Neural cell (in vitro differentiated cells): ENCODE data around the gene GRIA3. TPM values are rescaled to one million over a fixed set of nuclear protein-coding genes. Genes with fewer than 3 reads are reported as not detected.

Experiments used
- H2AFZ ChIP-seq: fragments of 200-600, 300-800 bp; sonication (generic), shearing (Covaris generic); 2 replicates; pipeline ENCODE4 v1.6.0; 2014; ENCODE audit warnings: low read depth, mild to moderate bottlenecking, antibody characterized with exemption, low read length, moderate library complexity
- H3F3A ChIP-seq: fragments of 200-600 bp; shearing (Covaris generic); 2 replicates; pipeline ENCODE4 v1.6.1; 2016; ENCODE audit warnings: mild to moderate bottlenecking, moderate library complexity, mixed read lengths, antibody characterized with exemption, low read length; ENCODE audit not compliant: insufficient read depth, poor library complexity, severe bottlenecking
- H3K27ac ChIP-seq: fragments of 200-600, 300-800 bp; sonication (generic), shearing (Covaris generic); 2 replicates; pipeline ENCODE4 v1.5.1; 2014; ENCODE audit warnings: mild to moderate bottlenecking, low read length, moderate library complexity
- H3K27me3 ChIP-seq: fragments of 300-800, 200-600 bp; sonication (generic), shearing (Covaris generic); 2 replicates; pipeline ENCODE4 v1.6.0; 2014; ENCODE audit warnings: mild to moderate bottlenecking, low read depth, low read length, moderate library complexity; ENCODE audit not compliant: insufficient read depth
- H3K36me3 ChIP-seq: fragments of 300-800, 200-600 bp; sonication (generic), shearing (Covaris generic); 2 replicates; pipeline ENCODE4 v1.5.1; 2014; ENCODE audit warnings: mild to moderate bottlenecking, antibody characterized with exemption, low read length, moderate library complexity; ENCODE audit not compliant: insufficient read depth
- H3K4me2 ChIP-seq: fragments of 300-800, 200-600 bp; sonication (generic), shearing (Covaris generic); 2 replicates; pipeline ENCODE4 v1.6.0; 2014; ENCODE audit warnings: mild to moderate bottlenecking, low read length
- H3K4me3 ChIP-seq: fragments of 300-800, 200-600 bp; sonication (generic), shearing (Covaris generic); 2 replicates; pipeline ENCODE4 v1.5.1; 2014; ENCODE audit warnings: mild to moderate bottlenecking, low read length, moderate library complexity
- H3K79me2 ChIP-seq: fragments of 200-600 bp; shearing (Covaris generic); replicated peaks from 2 replicates; pipeline ENCODE4 v1.6.0; 2014; ENCODE audit warnings: mild to moderate bottlenecking, low read length, moderate library complexity; ENCODE audit not compliant: insufficient read depth
- H3K9ac ChIP-seq: fragments of 300-800, 200-600 bp; sonication (generic), shearing (Covaris generic); 2 replicates; pipeline ENCODE4 v1.6.1; 2016; ENCODE audit warnings: mild to moderate bottlenecking, low read length, mixed read lengths
- H3K9me2 ChIP-seq: fragments of 200-600 bp; shearing (Covaris generic); 2 replicates; pipeline ENCODE4 v1.6.1; 2016; ENCODE audit warnings: mild to moderate bottlenecking, low read length, mixed read lengths; ENCODE audit not compliant: insufficient read depth
- H3K9me3 ChIP-seq: fragments of 200-600, 300-800 bp; sonication (generic), shearing (Covaris generic); 2 replicates; pipeline ENCODE4 v1.6.1; 2016; ENCODE audit warnings: mild to moderate bottlenecking, mixed run types, low read length, moderate library complexity, mixed read lengths
- H4K20me1 ChIP-seq: fragments of 200-600 bp; shearing (Covaris generic); 2 replicates; pipeline ENCODE4 v1.6.1; 2016; ENCODE audit warnings: mild to moderate bottlenecking, mixed run types; ENCODE audit not compliant: insufficient read depth
- EP300 ChIP-seq: fragments of 450-650 bp; conservative IDR thresholded peaks from 2 replicates; pipeline ENCODE4 v1.6.1; 2014; ENCODE audit warnings: antibody characterized with exemption, mild to moderate bottlenecking, moderate library complexity; ENCODE audit not compliant: poor library complexity, severe bottlenecking
- EZH2 ChIP-seq: fragments of 200-600, 300-800 bp; shearing (Covaris generic), sonication (generic); IDR thresholded peaks from 2 replicates; pipeline ENCODE4 v1.6.1; 2014; ENCODE audit warnings: antibody characterized with exemption, low read length, borderline replicate concordance, mild to moderate bottlenecking; ENCODE audit not compliant: insufficient read depth, poor library complexity, severe bottlenecking
- MXI1 ChIP-seq: fragments of 450-650 bp; conservative IDR thresholded peaks from 2 replicates; pipeline ENCODE4 v1.6.1; 2014; ENCODE audit warnings: antibody characterized with exemption, mild to moderate bottlenecking; ENCODE audit not compliant: poor library complexity, severe bottlenecking
- POLR2AphosphoS5 ChIP-seq: IDR thresholded peaks from 2 replicates; pipeline ENCODE4 v1.6.1; 2012
- RAD21 ChIP-seq: fragments of 450-650 bp; conservative IDR thresholded peaks from 2 replicates; pipeline ENCODE4 v1.6.1; 2014; ENCODE audit warnings: antibody characterized with exemption, mild to moderate bottlenecking, moderate library complexity
- SMC3 ChIP-seq: fragments of 450-650 bp; conservative IDR thresholded peaks from 2 replicates; pipeline ENCODE4 v1.6.1; 2014; ENCODE audit warnings: antibody characterized with exemption, mild to moderate bottlenecking, moderate library complexity; ENCODE audit not compliant: poor library complexity
- TAF1 ChIP-seq: IDR thresholded peaks from 2 replicates; pipeline ENCODE4 v1.6.1; 2012; ENCODE audit warnings: low read depth
- polyA plus RNA-seq: library from polyadenylated mRNA; depleted of rRNA; stranded (reverse); fragments of >200 nt; gene quantifications from 2 replicates; pipeline ENCODE4 v1.2.3, GENCODE V29; 2014
- TF ChIP-seq, protein P1 (sequence below): IDR thresholded peaks from 2 replicates; pipeline ENCODE4 v1.6.1; 2012; ENCODE audit warnings: borderline replicate concordance
- TF ChIP-seq, protein P2 (sequence below): fragments of 450-650 bp; IDR thresholded peaks from 2 replicates; pipeline ENCODE4 v1.5.1; 2014; ENCODE audit warnings: antibody characterized with exemption, mild to moderate bottlenecking, moderate library complexity; ENCODE audit not compliant: poor library complexity, severe bottlenecking

GRIA3 gene
- polyA plus RNA-seq, 1 donor from 2014 or later: 7.8 TPM

DNA sequence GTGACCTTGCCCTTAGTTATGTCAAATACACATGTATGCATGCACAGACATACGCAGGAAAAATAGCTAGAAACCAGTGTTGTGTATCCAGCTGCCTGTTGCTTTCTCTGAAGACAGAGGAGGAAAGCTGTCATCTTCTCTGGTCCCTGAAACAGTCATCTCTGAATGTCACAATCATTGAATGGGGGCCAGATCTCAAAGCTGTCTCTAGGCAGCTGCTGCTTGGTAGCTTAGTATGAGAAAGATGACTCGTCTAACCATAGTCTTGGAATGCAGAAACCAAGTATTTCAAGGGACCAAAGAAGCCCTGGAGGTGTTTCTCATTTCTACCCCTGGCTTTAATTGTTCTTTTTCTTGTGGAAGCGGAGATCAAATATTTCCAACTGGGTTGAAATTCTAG, 4.0 kb downstream of the GRIA3 start:
- TF ChIP-seq EZH2 (no peak), MXI1 (no peak), EP300 (no peak), TAF1 (no peak), POLR2AphosphoS5 (no peak), SMC3 (no peak), RAD21 (no peak)
- TF ChIP-seq, protein P1, sequence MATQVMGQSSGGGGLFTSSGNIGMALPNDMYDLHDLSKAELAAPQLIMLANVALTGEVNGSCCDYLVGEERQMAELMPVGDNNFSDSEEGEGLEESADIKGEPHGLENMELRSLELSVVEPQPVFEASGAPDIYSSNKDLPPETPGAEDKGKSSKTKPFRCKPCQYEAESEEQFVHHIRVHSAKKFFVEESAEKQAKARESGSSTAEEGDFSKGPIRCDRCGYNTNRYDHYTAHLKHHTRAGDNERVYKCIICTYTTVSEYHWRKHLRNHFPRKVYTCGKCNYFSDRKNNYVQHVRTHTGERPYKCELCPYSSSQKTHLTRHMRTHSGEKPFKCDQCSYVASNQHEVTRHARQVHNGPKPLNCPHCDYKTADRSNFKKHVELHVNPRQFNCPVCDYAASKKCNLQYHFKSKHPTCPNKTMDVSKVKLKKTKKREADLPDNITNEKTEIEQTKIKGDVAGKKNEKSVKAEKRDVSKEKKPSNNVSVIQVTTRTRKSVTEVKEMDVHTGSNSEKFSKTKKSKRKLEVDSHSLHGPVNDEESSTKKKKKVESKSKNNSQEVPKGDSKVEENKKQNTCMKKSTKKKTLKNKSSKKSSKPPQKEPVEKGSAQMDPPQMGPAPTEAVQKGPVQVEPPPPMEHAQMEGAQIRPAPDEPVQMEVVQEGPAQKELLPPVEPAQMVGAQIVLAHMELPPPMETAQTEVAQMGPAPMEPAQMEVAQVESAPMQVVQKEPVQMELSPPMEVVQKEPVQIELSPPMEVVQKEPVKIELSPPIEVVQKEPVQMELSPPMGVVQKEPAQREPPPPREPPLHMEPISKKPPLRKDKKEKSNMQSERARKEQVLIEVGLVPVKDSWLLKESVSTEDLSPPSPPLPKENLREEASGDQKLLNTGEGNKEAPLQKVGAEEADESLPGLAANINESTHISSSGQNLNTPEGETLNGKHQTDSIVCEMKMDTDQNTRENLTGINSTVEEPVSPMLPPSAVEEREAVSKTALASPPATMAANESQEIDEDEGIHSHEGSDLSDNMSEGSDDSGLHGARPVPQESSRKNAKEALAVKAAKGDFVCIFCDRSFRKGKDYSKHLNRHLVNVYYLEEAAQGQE: no peak
- TF ChIP-seq, protein P2, sequence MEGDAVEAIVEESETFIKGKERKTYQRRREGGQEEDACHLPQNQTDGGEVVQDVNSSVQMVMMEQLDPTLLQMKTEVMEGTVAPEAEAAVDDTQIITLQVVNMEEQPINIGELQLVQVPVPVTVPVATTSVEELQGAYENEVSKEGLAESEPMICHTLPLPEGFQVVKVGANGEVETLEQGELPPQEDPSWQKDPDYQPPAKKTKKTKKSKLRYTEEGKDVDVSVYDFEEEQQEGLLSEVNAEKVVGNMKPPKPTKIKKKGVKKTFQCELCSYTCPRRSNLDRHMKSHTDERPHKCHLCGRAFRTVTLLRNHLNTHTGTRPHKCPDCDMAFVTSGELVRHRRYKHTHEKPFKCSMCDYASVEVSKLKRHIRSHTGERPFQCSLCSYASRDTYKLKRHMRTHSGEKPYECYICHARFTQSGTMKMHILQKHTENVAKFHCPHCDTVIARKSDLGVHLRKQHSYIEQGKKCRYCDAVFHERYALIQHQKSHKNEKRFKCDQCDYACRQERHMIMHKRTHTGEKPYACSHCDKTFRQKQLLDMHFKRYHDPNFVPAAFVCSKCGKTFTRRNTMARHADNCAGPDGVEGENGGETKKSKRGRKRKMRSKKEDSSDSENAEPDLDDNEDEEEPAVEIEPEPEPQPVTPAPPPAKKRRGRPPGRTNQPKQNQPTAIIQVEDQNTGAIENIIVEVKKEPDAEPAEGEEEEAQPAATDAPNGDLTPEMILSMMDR: no peak
- Histone ChIP-seq H3K27ac (no peak overlapping the region), H3K9me2 (no peaks in the 10 kb centered on the region), H3K9ac (no peak overlapping the region), H3K36me3 (no peaks in the 10 kb centered on the region), H3K4me3 (no peak overlapping the region), H3F3A (no peaks in the 10 kb centered on the region), H2AFZ (no peak overlapping the region), H3K9me3 (no peaks in the 10 kb centered on the region), H4K20me1 (no peaks in the 10 kb centered on the region), H3K79me2 (no peaks in the 10 kb centered on the region), H3K27me3 (no peaks in the 10 kb centered on the region), H3K4me2 (no peak overlapping the region)

DNA sequence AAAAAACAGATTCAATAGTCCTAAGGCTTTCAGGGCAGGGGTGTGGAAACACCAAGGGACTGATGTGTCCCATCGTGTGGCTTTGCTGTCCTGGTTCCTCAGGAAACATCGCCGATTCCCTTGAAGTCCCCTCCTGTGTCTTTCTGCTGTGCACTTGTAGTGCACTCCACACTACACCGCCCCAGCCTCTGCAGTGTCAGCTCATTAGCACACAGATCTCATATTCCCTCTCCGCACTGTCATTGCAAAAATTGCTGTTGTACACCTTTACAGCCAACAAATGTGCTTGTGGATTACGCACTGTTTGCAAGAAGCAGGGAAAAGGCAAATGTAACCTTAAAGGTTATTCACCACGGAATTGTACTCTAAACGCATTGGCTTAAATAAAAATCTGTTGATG, 5.3 kb downstream of the GRIA3 start:
- no peak overlapping the region for H2AFZ ChIP-seq
- no peaks in the 10 kb centered on the region for H3K27me3 ChIP-seq
- H4K20me1 ChIP-seq: no peaks in the 10 kb centered on the region
- H3K9me2 ChIP-seq: no peaks in the 10 kb centered on the region
- no peaks in the 10 kb centered on the region for H3F3A ChIP-seq
- H3K4me2 ChIP-seq: no peak overlapping the region
- H3K4me3 ChIP-seq: no peak overlapping the region
- H3K79me2 ChIP-seq: no peaks in the 10 kb centered on the region
- TF ChIP-seq SMC3 (no peak), EZH2 (no peak), RAD21 (no peak), TAF1 (no peak), MXI1 (no peak), EP300 (no peak)
- TF ChIP-seq, protein P1: no peak
- TF ChIP-seq, protein P2: no peak
- no peak overlapping the region for H3K27ac ChIP-seq
- H3K9me3 ChIP-seq: no peaks in the 10 kb centered on the region
- no peak overlapping the region for H3K9ac ChIP-seq
- H3K36me3 ChIP-seq: no peaks in the 10 kb centered on the region
